IPS-11a (cell line): ENCODE measurements around the gene PSMB5.

Experiments used
- H3K4me3 ChIP-seq: one replicate; pipeline ENCODE4 v1.5.1; 2013; ENCODE audit warnings: low read depth, low read length, control low read depth

The PSMB5 gene

DNA sequence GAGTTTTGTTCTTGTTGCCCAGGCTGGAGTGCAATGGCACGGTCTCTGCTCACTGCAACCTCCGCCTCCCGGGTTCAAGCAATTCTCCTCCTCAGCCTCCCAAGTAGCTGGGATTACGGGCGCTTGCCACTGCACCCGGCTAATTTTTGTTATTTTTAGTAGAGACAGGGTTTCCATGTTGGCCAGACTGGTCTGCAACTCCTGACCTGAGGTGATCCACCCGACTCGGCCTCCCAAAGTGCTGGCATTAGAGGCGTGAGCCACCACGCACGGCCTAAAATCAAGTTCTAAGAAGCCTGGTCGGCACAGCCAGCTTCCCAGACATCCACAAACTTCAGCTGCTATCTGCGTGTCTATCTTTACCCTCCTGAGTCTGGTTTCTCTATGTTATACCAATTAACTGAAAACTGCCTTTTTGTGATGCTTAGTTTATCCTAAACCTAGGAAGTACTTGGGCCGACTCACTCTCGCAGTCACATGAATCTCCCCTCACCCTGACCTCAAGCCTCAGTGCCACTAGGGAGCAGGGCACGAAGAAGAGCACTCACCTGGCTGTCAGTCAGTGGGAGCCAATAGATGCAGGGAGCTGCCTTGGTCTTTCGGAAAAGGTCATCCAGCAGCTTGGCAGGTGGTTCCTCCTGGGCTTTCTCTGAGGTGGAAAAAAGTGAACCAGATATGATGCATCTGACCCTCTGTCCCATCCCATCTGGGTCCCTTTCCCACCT, 26.0 kb upstream of the PSMB5 start:
- H3K4me3 ChIP-seq: no peak overlapping the region

DNA sequence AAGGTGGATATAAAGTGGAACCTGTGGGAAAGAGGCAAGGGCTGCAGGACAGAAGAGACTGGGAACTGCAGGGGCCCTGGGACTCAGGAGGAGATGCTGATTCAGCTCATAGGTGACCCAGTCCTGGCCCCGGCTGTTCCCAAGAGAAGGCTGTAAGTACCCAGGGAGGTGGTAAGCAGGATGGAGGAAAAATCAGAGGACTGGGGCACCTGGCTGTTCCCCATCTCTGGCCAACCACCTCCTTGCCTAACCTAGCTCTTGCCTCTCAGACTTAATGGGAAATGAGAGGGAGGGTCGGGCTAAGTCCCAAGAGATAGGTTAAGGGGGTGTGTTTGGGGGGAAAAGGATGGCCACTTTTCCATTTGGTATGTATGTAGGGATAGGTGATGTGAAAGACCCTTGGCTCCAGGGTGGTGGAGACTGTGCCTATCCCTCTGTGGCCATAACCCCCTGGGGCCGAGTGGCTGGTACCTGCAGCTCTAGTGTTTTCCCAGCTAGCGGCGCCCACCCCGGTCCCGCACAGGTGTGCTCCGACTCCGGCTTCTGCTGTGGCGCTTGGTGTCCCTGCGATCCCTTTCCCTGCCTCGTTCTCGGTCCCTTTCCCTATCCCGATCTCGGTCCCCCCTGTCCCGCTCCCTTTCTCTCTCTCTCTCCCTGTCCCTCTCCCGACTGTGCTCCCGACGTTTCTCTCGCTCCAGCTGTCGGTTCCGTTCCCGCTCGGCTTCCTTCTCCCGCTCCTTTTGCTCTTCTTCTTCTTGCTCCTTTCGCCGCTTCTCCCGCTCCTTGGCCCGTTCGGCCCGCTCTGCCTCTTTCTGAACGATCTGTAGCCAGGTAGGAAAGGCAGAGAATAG, 24.2 kb upstream of the PSMB5 start:
- H3K4me3 ChIP-seq: no peak overlapping the region

DNA sequence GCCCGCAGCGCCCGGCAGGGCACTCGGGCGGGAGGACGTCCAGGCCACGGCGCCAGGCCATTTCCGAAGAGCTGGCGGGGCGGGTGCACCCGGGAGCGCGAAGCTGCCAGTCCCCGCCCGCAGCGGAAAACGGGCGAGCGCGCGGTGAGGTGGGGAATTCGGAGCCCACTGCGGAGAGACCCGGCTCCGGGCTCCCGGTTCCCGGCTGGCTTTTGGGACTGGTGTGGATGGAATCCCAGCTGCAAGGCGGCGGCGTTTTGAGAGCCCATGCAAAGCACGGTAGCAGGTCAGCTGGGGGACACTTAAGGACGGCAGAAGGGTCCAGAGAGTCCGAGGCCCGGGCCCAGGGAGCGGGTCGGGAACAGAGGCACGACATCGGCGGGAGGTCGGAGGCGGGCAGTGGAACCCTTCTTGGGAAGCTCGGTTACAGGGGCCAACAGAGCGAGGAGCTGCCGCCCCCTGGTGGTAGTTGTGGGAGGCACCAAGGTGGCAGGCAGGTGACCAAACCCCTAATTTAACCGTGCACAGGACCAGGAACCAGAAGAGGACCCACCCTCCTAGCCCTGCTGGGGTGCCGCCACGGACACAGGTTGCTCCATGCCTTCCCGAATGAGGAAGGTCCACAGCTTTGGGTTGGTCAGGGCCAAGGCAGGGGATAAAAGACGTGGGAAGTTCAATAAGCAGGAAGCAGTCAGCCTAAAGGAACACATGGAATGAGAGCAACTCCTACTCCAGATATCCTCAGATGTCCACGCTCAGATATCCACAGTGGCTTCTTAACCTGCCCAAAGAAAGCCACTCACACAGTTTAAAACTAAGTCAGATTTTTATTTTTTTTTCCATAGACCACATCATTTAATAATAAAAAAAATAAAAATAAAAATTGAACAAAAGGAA, 23.3 kb upstream of the PSMB5 start:
- peak overlapping the region; percentile 33 for H3K4me3 ChIP-seq

DNA sequence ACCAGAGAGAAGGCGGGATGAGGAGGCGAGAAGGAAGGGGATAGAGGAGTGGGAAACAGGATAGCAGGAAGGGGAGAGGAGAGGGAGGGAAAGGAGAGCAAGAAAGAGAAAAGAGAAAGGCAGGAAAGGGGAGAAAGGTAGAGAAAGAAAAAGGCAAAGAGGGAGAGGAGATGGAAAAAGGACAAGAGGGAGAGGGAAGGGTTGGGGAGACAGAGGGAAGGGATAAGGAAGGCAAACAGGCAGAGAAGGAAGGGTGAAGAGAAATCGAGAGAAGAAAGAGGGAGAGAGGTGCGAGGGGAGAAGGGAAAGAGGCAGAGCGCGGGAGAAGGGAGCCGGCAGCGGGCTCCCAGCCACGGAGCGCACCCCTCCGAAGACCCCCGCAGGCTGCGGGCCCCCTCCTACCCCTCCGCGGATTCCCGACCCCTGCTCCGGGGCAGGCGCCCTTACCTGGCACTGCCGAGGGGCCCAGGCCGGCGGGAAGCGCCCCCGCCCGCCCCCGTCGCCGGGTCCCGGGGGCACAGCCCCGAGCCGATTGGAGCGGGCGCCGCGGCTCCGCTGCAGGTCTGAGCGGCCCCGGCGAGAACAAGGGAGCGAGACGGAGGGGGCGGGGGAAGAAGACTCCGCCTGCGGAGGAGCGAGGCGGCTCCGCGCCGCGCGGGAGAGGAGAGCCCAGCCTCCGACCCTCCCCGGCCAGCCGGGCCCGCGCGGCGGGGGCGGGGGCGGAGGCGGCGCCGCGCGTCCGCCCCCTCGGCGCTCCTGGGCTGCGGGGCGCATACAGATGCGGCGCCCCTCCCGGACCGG, 22.5 kb upstream of the PSMB5 start, which contains the start of gene CDH24:
Gene CDH24, minus strand, starts transcription at position 565 of the 801 bp plus-strand sequence. CDS start 1,787 bp downstream, outside the sequence.
- H3K4me3 ChIP-seq: peak within 1 kb of the TSS; percentile 33

DNA sequence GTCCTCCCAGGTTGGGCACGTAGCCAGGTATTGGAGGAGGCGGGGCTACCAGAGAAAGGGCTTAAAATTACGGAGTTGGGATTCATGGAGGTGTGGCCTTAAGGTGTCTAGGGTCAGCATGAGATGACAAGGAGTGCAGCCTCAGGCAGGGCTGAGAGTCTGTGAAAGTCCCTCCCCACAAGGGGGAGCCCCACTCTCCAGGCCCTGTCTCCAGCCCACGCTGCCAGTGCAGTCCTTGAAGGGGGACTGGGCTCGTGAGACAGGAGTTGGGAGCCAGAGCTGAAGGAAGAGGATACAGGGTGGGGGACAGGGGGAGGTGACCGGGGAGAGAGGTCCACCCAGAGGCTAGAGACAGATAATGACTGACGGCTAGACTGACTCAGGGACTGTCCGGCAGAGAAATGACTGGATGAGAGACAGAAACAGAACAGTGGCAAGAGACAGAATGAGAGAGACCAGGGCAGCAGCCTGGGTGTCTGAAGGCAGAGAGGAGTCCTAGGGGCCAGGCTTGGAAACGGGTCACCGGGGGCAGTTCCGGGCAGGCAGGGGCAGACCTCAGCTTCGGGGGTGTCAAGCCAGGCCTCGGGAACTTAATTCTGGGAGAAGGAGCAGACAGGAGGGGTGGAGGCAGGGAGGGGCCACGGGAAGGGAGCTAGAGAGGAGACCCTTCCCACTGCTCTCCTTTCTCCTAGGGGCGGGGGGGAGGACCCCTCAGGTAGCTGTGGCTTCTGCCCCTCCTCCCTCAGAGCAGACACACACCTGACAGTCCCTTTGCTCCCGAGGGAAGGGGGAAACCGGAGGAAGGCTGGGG, 21.6 kb upstream of the PSMB5 start:
- peak overlapping the region; percentile 33 for H3K4me3 ChIP-seq

DNA sequence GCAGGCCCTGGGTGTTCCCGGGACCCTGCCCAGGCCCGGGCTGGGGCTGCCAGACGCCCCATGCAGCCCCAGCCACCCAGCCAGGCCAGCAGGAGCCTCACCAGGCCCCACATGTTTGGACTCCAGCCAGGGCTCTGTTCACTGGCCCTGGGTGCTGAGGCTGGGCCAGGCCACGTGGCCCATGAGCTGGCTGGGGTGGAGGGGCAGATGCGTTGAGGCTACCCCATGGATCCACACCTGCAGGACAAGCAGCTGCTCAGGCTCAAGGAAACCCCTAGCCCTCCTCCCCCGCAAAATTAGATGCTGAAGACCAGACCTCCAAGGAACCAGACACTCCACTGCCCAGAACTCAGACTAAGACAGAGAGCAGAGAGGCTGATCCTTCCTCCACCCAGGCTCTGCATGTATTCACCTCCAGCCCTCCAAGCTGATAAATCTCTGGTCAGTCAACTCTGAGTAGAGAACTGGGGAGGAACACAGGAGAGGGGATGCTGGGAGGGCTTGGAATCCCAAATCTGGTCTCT, 21.0 kb upstream of the PSMB5 start:
- H3K4me3 ChIP-seq: no peak overlapping the region

DNA sequence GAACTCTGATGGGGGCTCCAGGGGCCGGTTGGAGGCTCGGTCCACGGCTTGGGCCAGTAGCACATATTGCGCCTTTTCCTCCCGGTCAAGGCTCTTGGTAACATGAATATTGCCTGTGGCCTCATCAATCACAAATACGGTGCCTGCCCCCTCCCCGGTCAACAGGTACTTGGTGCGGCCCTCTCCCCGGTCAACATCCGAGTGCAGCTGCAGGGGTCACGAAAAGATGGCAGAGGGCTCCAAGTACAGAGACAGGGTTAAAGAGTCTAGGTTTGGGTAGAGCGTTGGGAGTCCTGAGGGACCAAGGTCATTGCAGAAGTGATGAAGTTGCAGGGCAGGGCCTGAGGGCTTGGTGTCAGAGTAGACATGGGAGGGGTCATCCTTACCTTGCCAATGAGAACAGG, 20.4 kb upstream of the PSMB5 start:
- no peak overlapping the region for H3K4me3 ChIP-seq

DNA sequence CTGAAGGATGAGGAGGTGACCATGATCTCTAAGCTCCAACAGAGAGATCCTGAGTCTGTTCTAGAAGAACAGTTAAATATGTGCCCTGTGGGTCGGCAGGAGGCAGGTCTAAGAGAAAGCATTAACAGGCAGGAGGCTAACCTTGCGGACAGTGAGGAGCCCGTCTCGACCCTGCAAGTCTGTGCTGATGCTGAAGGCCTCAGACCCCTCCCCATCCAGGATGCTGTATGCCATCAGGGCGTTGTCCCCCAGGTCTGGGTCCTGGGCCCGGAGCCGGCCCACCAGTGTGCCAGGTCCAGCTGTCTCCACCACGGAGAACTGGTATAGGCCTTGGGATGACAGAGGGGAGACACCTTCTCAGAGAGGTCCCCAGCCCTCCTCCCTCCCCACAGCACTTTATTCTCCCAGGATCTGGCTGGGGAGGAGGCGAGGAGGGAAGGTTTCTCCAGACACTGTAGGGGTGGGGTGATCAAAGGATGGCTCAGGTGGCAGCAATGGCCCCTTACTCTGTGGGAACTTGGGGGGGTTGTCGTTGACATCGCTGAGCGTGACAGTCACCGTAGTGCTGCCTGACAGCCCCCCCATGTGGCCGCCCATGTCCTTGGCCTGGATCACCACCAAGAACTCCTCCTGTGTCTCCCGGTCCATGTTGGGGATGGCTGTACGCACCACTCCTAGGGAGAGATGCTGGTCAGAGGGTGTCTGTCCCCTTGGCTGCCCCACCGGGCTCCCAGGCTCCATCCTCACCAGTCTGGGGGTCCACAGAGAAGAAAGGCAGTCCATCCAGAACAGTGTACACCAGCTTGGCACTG, 19.5 kb upstream of the PSMB5 start:
- H3K4me3 ChIP-seq: no peak overlapping the region

DNA sequence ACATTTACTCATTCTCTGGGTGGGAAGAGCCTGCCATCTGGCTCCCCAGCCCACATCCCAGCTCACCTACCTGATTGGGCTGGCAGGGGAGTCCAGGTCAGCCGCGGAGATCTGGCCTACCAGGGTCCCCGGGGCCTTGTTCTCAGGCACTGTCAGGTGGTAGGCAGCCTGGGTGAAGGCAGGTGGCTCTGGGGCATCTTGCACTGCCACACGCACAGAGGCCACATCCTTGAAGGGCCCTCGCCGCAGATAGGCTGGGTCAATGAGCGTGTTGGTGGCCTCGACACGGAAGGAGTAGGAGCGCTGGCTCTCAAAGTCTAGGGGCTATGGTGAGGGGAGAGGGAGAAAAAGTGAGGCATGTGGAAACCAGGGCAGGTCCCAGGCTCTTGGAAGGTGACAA, 18.7 kb upstream of the PSMB5 start:
- no peak overlapping the region for H3K4me3 ChIP-seq

DNA sequence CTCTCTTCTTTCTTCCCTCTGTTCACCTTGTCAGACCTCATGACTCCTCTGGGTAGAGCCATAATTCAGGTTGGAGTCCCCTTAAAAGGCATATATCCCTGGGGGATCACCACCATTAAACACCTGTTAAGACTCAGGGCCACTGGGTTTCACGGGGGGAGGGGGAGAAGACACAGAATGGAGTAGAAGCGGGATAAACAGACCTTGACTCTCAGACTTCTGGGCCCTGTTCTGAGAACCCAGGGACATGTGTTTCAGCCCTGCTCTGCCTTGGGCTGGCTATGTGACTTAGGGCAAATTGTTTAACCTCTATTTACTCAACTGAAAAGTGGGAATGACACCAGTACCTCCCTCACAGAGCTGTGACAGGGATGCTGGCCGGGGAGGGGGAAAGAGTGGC, 18.0 kb upstream of the PSMB5 start:
- no peak overlapping the region for H3K4me3 ChIP-seq

DNA sequence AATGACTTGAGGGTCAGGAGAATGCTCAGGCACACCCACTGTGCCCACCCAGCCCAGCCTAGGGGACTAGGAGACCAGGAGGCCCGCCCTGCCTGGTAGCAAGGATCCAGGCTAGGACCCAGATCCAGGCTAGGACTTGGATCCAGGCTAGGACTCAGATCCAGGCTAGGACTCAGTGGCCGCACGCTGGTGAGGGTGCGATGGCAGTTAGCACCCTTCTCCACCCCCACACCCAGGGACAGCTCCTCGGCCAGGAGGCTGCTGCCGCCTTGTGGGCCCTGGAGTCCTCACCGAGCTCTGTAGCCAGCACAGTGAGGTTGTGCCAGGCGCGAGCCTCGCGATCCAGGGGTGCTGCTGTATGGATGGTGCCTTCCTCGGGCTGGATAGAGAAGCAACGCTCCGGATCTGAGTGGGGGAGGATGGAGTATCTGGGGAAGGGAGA, 17.5 kb upstream of the PSMB5 start:
- no peak overlapping the region for H3K4me3 ChIP-seq

DNA sequence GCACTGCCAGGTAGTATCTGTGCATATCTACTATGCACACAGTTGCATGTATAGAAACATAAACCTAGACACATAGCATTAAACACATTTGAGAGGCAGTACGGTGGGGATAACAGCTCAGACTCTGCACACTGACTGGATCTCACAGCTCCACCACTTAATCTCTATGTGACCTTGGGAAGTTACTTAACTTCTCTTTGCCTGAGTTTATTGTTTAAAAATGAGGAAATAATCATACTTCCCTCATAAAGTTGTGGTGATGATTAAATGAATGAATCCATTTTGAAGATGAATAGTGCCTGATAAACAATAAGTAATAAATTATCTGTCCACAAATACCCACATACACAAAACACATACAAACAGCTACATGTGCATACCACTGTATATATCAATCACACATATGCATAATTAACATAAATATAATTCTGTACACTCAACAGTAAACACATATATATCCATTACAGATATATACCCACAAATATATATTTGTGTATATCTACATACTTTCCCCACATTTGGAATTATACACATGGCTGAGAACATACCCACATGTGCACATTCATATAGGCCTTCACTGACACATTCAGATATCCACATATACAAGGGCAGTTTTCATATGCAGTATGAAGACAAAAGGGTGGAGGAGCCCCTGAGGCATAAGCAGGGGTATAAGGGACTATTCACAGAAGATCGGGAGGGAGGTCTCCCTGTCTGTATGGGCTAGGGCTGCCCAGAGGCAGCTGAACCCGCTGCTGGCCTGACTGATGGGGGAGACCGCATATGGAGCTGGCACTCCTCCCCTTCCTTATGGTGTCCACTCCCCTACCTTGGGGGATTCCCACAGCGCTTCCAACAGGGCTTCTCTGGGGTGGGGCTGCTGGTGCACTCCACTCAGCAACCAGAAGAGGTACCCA, 16.7 kb upstream of the PSMB5 start:
- no peak overlapping the region for H3K4me3 ChIP-seq

DNA sequence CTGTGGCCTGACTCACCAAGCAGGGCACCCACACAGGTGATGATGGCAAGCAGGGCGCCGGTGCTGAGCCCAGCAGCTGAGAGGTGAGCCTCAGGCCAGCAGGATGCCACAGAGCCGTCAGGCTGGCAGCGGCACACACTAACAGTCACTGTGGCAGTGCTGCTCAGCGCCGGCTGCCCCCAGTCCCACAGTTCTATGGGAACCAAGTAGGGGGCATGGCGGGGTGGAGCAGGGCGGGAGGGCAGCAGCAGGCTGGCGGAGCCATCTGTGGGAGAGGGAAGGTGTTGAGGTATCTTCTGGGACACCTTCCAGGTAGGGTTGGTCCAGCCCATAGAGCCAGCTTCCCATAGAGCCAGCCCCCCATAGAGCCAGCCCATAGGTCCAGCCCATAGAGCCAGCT, 14.3 kb upstream of the PSMB5 start:
- H3K4me3 ChIP-seq: no peak overlapping the region

DNA sequence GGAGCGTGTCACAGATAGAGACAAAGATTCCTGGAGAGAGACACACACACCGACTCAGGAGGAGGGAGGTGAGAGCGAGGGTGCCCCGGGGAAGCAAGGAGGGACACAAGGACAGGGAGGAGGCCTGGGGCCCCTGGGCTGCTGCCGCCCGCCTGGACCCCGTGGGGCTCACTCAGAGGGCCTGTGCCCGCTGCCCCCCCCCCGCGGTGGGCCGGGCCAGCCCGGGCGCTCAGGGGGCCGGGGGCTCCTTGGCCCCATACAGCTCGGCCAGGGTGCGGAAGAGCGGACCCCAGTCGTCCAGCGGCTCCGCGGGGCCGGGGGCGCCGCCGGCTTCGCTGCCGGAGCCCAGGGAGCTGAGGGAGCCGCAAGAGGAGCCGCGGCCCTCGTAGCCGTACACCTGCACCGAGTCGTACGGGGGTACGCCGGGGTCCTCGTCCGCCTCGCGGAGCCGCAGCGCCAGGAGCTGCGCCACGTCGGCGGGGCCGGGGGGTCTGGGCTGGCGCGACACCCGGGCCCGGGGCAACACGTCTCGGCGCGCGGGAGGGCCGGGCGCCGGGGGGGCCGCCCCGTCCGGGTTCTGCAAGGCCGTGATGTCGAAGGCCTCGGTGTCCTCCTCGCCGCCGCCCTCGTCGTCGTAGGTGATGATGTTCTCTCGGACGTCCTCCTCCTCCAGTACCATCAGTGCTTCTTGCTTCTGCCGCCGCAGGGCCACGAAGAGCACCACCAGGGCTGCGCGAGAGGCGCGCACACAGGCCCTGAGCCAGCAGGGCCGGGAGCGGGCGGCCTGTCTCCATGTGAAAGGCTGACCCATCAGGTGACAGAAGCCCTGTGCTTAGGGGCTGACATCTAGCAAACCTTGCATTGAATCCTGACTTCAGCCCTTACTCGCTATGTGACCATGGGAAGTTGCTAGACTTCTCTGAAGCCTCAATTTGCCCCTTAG, 13.3 kb upstream of the PSMB5 start:
- no peak overlapping the region for H3K4me3 ChIP-seq

DNA sequence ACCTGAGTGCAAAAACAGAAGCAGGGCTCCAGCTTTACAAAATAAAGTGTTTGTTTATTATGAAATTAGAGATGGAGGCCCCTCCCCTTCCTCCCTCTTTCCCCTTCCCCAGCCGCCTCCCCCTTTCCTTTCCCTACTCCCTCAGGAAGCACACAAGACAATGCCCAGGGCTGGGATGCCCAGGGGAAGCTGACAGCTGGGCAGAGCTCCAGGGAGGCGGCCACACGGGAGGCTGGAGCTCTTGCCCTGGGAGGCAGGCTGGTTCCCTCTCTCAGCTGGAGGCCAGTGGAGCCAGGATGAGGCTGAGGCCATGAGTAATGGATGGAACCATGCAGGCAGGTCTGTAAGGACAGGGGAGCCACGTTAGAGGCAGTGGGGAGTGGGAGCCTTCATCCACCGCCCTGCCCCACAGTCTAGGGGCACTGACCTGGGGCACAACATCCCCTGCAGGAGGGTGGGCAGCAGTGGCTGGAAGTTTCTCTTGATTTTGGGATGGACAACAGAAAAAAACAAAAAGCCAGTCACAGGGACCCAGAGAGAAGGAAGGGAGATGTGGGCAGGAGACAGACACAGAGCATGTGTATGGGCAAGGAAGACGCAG, 12.4 kb upstream of the PSMB5 start:
- H3K4me3 ChIP-seq: no peak overlapping the region
